Activated CD4-positive, alpha-beta memory T cell treated with anti-CD3 and anti-CD28 coated beads for 36 hours (primary cell): Measurements from ENCODE around the gene GNAL. TPM values are rescaled to one million over a fixed set of nuclear protein-coding genes. Genes with fewer than 3 reads are reported as not detected.

ENCODE experiments used
- CTCF ChIA-PET: fragments of 350-600 bp; sonication (Branson Sonifier 250); formaldehyde crosslinking; loops from one replicate; lab custom pipeline; 2021; ENCODE audit warnings: antibody characterized with exemption, inconsistent platforms; lab: Charles Lee
- POLR2A ChIA-PET: fragments of 350-600 bp; sonication (Branson Sonifier 250); formaldehyde crosslinking; loops from one replicate; lab custom pipeline; 2021; ENCODE audit warnings: antibody characterized with exemption; lab: Charles Lee
- DNase-seq: peaks from one replicate; pipeline ENCODE4 v3.0.0-alpha.2; 2020
- H3K27ac Mint-ChIP-seq: one replicate; pipeline ENCODE4 v1.8.0; 2021; ENCODE audit warnings: mixed read lengths
- H3K27me3 Mint-ChIP-seq: one replicate; pipeline ENCODE4 v1.8.0; 2021; ENCODE audit warnings: mixed read lengths
- H3K36me3 Mint-ChIP-seq: one replicate; pipeline ENCODE4 v1.8.0; 2021; ENCODE audit warnings: mixed read lengths
- H3K4me1 Mint-ChIP-seq: one replicate; pipeline ENCODE4 v1.8.0; 2021; ENCODE audit warnings: low read depth, mixed read lengths
- H3K4me3 Mint-ChIP-seq: one replicate; pipeline ENCODE4 v1.8.0; 2021; ENCODE audit warnings: mild to moderate bottlenecking, mixed read lengths
- H3K9me3 Mint-ChIP-seq: one replicate; pipeline ENCODE4 v1.8.0; 2021; ENCODE audit warnings: mixed read lengths
- intact Hi-C: fragments of 100-400 bp; cut with micrococcal nuclease; formaldehyde crosslinking; loops from one replicate; pipeline ENCODE4 v1.15.1; 2023
- total RNA-seq, 2 experiments: library from RNA; stranded (reverse); gene quantifications; one replicate each; pipeline ENCODE4 v1.2.3, GENCODE V29; 2021

GNAL gene
- total RNA-seq, 2 experiments from 2014 or later, result 0.12 TPM; not detected in 1

DNA sequence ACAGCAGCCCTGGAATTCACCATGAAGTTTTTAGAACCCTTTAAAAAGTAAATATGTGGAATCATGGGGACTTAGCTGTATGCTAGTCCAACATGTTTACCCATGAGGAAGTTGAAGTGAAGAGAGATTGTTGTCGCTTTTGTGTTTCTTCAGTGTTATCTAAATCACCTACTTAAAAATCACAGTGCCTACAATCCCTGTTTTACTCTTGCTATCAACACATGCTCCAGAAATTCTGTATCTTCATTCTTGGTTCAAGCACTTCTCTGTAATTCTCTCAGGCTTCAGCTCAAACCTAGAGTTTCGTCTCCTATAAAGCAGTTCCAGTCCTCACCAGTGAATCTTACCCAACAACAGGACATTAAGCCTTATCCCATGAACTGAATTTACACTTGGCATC is 131.6 kb downstream of the GNAL start:
- Mint-ChIP-seq H3K36me3 (no peaks in the 10 kb centered on the region), H3K4me1 (no peaks in the 10 kb centered on the region), H3K27me3 (peaks cover 2% of the 10 kb centered on the region), H3K4me3 (no peak overlapping the region), H3K9me3 (peaks cover 5% of the 10 kb centered on the region), H3K27ac (no peak overlapping the region)
- intact Hi-C loops, result no loop called here
- CTCF ChIA-PET, result no interaction called here
- DNase-seq, result no peak
- POLR2A ChIA-PET, result no interaction called here

DNA sequence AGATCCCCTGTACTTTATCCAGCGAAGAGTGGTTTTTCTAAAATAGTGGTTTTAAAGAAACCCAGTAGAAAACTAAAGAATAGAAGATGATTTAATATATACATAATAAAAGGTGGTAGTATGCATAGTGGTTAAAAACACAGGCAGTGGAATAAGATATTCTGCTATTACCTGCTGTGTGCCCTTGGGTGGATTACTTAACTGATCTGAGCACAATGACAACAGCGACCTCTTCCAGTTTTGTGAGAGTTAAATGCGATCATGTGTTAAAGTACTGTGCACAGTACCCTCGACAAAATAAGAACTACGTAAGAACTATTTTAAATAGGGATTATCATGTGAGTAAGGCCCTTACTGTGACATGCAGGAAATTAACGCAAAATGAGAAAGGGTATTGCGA is 132.1 kb downstream of the GNAL start:
- H3K27ac Mint-ChIP-seq, result no peak overlapping the region
- H3K4me3 Mint-ChIP-seq, result no peak overlapping the region
- ChIA-PET CTCF (no interaction called here), POLR2A (no interaction called here)
- H3K9me3 Mint-ChIP-seq, result peaks cover 5% of the 10 kb centered on the region
- no peak for DNase-seq
- H3K36me3 Mint-ChIP-seq, result no peaks in the 10 kb centered on the region
- H3K27me3 Mint-ChIP-seq, result peaks cover 2% of the 10 kb centered on the region
- intact Hi-C loops, result no loop called here
- no peaks in the 10 kb centered on the region for H3K4me1 Mint-ChIP-seq

DNA sequence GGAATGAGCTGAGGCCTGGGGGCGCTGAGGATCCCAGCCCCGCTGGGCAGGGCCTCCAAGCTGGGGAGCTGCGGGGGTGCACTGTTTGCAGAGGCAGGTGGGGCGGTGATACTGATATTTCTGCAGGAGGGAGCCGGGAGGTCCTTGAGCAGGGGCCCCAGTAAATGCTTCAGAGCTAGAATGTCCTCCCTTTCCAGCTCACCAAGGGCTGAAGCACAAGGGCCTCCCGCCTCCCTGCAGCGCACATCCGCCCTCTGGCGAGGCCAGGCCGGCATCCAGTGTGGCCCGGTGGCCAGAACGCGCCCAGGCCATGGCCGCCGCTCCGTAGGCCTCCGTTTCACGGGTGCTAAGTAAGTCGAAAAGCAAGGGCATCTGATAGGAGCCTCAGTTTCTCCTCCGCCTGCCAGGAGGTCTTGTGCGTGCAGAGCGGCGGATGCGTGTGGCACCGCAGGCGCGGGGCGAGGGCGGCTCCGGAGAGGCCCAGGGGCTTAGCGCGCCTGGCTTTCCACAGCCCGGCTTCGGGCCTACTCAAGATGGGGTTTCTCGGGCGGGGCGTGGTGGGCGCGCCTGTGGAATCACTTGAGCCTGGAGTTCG is 132.7 kb downstream of the GNAL start:
- ChIA-PET CTCF (no interaction called here), POLR2A (no interaction called here)
- H3K9me3 Mint-ChIP-seq, result peaks cover 5% of the 10 kb centered on the region
- no peak for DNase-seq
- H3K27ac Mint-ChIP-seq, result no peak overlapping the region
- H3K36me3 Mint-ChIP-seq, result no peaks in the 10 kb centered on the region
- H3K4me1 Mint-ChIP-seq, result no peaks in the 10 kb centered on the region
- intact Hi-C loops, result no loop called here
- peaks cover 2% of the 10 kb centered on the region for H3K27me3 Mint-ChIP-seq
- H3K4me3 Mint-ChIP-seq, result no peak overlapping the region

DNA sequence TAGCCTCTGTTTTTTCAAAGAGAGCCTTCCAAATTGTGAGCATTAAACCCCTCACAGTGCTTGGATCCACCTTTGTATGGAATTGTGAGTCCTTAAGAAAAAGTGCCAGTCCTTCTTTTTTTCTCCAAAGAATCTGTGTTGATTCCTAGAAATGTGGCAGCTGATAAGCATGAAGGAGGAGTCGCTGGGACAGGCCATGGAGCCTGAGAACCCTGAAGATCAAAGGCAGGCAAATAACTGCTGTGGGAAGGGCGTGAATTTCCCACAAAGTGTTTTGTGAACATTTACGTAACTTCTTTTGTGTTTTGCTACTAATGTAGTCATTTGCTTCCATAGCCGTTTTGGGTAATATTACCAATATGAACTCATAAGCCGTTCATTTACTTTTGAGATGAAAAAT is 134.5 kb downstream of the GNAL start:
- Mint-ChIP-seq H3K9me3 (peaks cover 5% of the 10 kb centered on the region), H3K4me3 (no peak overlapping the region), H3K27me3 (peaks cover 4% of the 10 kb centered on the region), H3K27ac (no peak overlapping the region), H3K36me3 (no peaks in the 10 kb centered on the region), H3K4me1 (peaks cover 4% of the 10 kb centered on the region)
- intact Hi-C loops, result no loop called here
- ChIA-PET POLR2A (no interaction called here), CTCF (no interaction called here)
- no peak for DNase-seq

DNA sequence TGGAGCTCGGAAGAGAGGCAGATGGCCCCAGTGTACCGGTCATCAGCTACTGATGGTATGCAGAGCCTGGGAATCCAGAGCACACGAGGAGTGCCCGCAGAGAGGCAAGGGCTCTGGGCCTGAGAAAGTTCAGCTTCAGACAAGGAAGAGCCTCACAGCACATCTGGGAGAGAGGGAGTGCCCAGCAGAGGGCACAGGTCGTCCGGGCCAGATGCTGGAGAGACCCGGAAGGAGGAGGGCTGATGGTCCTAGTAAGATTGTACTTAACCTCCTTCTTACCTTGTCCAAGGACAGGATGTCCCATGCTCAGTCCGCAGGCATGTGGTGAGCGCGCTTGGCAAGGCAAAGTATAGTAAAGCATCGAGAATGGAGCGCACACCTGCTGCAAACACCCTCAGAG is 137.8 kb downstream of the GNAL start:
- CTCF ChIA-PET, result no interaction called here
- H3K4me1 Mint-ChIP-seq, result peaks cover 7% of the 10 kb centered on the region

DNA sequence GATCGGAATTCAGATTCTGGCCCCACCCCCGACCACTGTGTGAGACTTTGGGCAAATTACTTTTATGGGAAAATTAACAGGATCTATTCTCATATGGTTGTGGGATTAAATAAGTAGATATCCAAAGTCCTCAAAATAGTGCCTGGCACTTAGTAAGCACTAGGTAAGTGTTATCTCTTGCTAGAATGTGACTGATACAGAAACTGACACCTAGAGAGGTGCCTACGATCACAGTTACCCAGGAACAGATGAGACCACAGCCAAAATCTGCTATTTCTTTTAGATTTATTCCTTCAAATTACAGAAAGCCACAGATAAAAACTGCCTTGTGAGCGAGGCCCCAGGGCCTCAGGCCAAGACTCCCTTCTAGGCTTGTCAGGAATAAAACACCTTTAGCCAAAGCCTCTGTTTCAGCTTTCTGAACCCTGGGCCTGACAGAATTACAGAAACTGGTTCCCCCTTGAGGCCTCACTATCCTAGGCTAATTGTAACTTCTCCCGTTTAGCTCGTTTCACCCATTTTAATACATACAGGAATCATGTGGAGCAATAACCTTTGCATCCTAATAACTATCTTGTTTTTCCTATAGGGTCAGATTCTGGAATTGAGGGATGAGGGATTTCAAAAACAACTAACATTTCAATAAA is 139.8 kb downstream of the GNAL start:
- ChIA-PET CTCF (interaction anchor here (0.5 kb wide), 1 partner anchor 174 kb away, joined by 3 read pairs; no protein-coding TSS in a partner anchor), POLR2A (no interaction called here)
- Mint-ChIP-seq H3K27me3 (peaks cover 4% of the 10 kb centered on the region), H3K4me3 (no peak overlapping the region), H3K4me1 (peaks cover 7% of the 10 kb centered on the region), H3K9me3 (no peaks in the 10 kb centered on the region), H3K36me3 (no peaks in the 10 kb centered on the region), H3K27ac (no peak overlapping the region)
- intact Hi-C loops, result no loop called here
- no peak for DNase-seq

More for the DNA sequence above, 137.8 kb downstream of the GNAL start:
- DNase-seq, result no peak
- POLR2A ChIA-PET, result interaction anchor here (0.7 kb wide), 1 partner anchor 18 kb away, joined by 3 read pairs; no protein-coding TSS in a partner anchor
- H3K9me3 Mint-ChIP-seq, result no peaks in the 10 kb centered on the region
- peaks cover 4% of the 10 kb centered on the region for H3K27me3 Mint-ChIP-seq
- H3K36me3 Mint-ChIP-seq, result no peaks in the 10 kb centered on the region
- H3K4me3 Mint-ChIP-seq, result no peak overlapping the region
- no peak overlapping the region for H3K27ac Mint-ChIP-seq
- intact Hi-C loops, result no loop called here

DNA sequence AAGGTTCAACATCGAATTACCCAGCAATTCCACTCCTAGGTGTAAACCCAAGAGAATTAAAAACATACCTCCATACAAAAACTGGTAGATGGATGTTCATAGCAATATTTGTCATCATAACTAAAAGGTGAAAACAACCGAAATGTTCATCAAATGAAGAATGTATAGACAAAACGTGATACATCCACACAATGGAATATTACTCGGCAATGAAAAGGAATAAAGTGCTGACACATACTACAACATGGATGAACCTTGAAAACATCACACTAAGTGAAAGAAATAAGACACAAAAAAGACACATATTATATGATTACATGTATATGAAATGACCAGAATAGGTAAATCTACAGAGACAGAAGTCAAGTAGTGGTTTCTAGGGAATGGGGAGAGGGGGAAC is 141.5 kb downstream of the GNAL start:
- POLR2A ChIA-PET, result no interaction called here
- no peak for DNase-seq
- Mint-ChIP-seq H3K4me1 (peaks cover 7% of the 10 kb centered on the region), H3K27me3 (peaks cover 2% of the 10 kb centered on the region), H3K9me3 (no peaks in the 10 kb centered on the region), H3K36me3 (no peaks in the 10 kb centered on the region), H3K4me3 (no peak overlapping the region), H3K27ac (no peak overlapping the region)
- intact Hi-C loops, result no loop called here
- CTCF ChIA-PET, result no interaction called here

DNA sequence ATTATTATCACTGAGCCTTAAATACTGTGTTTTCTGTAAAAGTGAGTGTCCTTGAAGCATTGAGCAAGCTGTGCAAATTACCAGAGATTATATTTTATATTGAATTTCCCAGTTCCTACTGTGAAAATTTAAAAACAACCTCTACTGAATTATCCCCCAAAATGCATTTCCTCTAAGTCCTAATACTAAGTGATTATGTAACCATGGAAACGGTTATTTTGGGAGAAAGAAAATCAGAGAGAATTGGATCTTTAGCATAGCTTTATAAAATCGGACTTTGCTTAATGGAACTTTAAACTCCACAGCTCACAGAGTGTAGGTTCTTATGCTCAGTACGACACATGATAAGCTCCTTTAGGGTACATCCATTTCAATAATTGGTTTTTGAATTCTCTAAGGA is 142.9 kb downstream of the GNAL start:
- H3K27ac Mint-ChIP-seq, result no peak overlapping the region

DNA sequence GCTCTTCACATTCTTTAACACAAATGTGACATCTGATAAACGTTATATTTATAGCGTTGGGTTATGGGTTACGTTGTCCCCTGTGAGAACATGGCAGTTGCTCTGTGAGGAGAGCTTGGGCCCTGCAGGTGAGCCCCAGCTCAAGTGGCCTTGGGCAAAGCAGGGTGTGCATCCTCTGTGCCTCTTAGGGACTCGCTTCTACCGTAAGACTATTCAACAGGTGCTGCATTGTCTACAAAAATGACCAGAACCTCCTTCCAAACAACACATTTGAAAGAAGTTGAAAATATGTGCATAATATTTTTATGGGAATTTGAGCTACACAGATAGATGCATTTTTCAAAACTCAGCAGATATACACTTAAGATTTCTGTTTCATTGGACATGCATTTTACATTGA is 145.7 kb downstream of the GNAL start:
- H3K4me1 Mint-ChIP-seq, result no peaks in the 10 kb centered on the region

More for the DNA sequence above, 142.9 kb downstream of the GNAL start:
- Mint-ChIP-seq H3K27me3 (peaks cover 2% of the 10 kb centered on the region), H3K36me3 (no peaks in the 10 kb centered on the region), H3K4me3 (no peak overlapping the region), H3K4me1 (peaks cover 7% of the 10 kb centered on the region), H3K9me3 (no peaks in the 10 kb centered on the region)
- POLR2A ChIA-PET, result no interaction called here
- CTCF ChIA-PET, result interaction anchor here (0.8 to 1.3 kb wide), 2 partner anchors 99 to 106 kb away, joined by 3 to 4 read pairs; no protein-coding TSS in a partner anchor
- DNase-seq, result no peak
- intact Hi-C loops, result no loop called here

DNA sequence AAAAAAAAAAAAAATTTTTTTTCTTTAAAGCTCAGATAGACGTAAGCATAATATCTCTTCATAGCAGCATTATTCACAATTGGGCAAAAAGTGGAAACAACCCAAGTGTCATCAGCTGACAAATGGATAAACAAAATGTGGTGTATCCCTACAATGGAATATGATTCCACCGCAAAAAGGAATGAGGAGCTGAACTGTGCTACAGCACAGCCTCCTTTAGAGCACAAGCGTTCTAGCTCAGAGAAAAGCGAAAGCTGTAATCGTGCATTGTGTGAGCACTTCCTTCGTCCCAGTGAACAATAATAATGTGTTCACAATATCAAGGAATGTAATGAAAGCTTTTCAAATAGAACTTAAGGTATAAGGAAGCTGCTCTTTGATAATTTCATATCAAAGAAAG is 150.5 kb downstream of the GNAL start:
- Mint-ChIP-seq H3K27ac (no peak overlapping the region), H3K36me3 (no peaks in the 10 kb centered on the region), H3K9me3 (no peaks in the 10 kb centered on the region), H3K4me1 (no peaks in the 10 kb centered on the region), H3K27me3 (no peaks in the 10 kb centered on the region), H3K4me3 (no peak overlapping the region)
- intact Hi-C loops, result no loop called here
- CTCF ChIA-PET, result interaction anchor here (1.2 to 2.2 kb wide), 2 partner anchors 98 to 397 kb away, joined by 3 to 9 read pairs; no protein-coding TSS in a partner anchor
- POLR2A ChIA-PET, result interaction anchor here (0.6 kb wide), 1 partner anchor 88 kb away, joined by 3 read pairs; no protein-coding TSS in a partner anchor
- DNase-seq, result no peak

More for the DNA sequence above, 145.7 kb downstream of the GNAL start:
- Mint-ChIP-seq H3K36me3 (no peaks in the 10 kb centered on the region), H3K9me3 (no peaks in the 10 kb centered on the region), H3K27ac (no peak overlapping the region), H3K4me3 (no peak overlapping the region), H3K27me3 (no peaks in the 10 kb centered on the region)
- intact Hi-C loops, result no loop called here
- ChIA-PET CTCF (interaction anchor here (1.4 kb wide), 1 partner anchor 10 kb away, joined by 5 read pairs; no protein-coding TSS in a partner anchor), POLR2A (no interaction called here)
- no peak for DNase-seq

DNA sequence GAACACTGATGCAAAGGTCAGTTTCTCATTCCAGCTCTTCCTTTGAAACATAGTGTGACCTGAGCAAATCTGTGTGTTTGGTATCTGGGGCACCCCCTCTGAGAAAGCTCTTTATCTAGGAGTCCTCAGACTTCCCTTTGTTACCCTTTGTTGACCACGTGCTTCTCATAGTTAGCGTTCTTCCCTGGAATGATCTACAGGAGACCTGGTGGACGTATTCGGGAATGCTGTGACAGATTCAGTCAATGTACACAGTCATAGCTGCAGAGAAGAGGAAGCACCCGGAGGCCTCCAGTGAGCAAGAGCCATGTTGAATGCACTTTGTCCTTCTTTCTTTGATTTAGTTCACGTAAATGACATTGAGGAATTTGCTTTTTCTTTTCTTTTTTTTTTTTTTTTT is 151.4 kb downstream of the GNAL start:
- intact Hi-C loops, result no loop called here
- no peak overlapping the region for H3K27ac Mint-ChIP-seq
- no peaks in the 10 kb centered on the region for H3K36me3 Mint-ChIP-seq
- CTCF ChIA-PET, result interaction anchor here (1.2 to 2.2 kb wide), 2 partner anchors 97 to 396 kb away, joined by 3 to 9 read pairs; no protein-coding TSS in a partner anchor
- DNase-seq, result no peak
- no peaks in the 10 kb centered on the region for H3K9me3 Mint-ChIP-seq
- no peak overlapping the region for H3K4me3 Mint-ChIP-seq
- H3K27me3 Mint-ChIP-seq, result no peaks in the 10 kb centered on the region
- POLR2A ChIA-PET, result no interaction called here
- H3K4me1 Mint-ChIP-seq, result no peaks in the 10 kb centered on the region

DNA sequence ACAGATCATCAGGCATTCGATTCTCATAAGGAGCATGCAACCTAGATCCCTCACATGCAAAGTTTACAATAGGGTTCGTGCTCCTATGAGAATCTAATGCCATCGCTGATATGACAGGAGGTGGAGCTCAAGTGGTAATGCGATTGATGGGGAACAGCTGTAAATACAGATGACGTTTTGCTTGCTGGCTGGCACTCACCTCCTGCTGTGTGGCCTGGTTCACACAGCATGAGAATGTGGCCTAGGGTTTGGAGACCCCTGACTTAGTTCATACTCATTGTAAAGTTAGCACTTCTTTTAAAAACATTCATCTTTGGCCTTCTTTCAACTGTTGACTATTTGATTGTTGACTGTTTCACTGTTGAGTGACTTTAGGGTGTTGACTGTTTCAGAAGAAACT is 153.5 kb downstream of the GNAL start:
- DNase-seq, result no peak
- H3K4me3 Mint-ChIP-seq, result no peak overlapping the region
- no peaks in the 10 kb centered on the region for H3K36me3 Mint-ChIP-seq
- ChIA-PET POLR2A (no interaction called here), CTCF (no interaction called here)
- no peaks in the 10 kb centered on the region for H3K9me3 Mint-ChIP-seq
- no peaks in the 10 kb centered on the region for H3K4me1 Mint-ChIP-seq
- no peaks in the 10 kb centered on the region for H3K27me3 Mint-ChIP-seq
- no peak overlapping the region for H3K27ac Mint-ChIP-seq
- intact Hi-C loops, result no loop called here
